ENCODE results near the gene EFEMP1.

The EFEMP1 gene

GRCh38 chr2:55888936-55889335, 34.6 kb downstream of the EFEMP1 start:
- Histone ChIP-seq H3K4me1 (ENCODE audit: control insufficient read depth in 1 of 2, insufficient read depth in 1 of 2, low read depth in 1 of 2, low read length in 1 of 2) (no peaks in the 10 kb centered on the region), H3K9me3 (no peaks in the 10 kb centered on the region), H3K27me3 (no peaks in the 10 kb centered on the region), H3K27ac (no peak overlapping the region), H3K36me3 (no peaks in the 10 kb centered on the region), H3K4me3 (ENCODE audit: low read depth in 1 of 2, low read length in 1 of 2) (no peak overlapping the region)
- TF ChIP-seq CTCF (IDR thresholded peaks at IDR 0.05): no peak

GRCh38 chr2:55887901-55888624, 35.5 kb downstream of the EFEMP1 start:
- Histone ChIP-seq H3K36me3 (no peaks in the 10 kb centered on the region), H3K9me3 (no peaks in the 10 kb centered on the region), H3K4me1 (ENCODE audit: control insufficient read depth in 1 of 2, insufficient read depth in 1 of 2, low read depth in 1 of 2, low read length in 1 of 2) (no peaks in the 10 kb centered on the region), H3K4me3 (ENCODE audit: low read depth in 1 of 2, low read length in 1 of 2) (no peak overlapping the region), H3K27ac (no peak overlapping the region), H3K27me3 (no peaks in the 10 kb centered on the region)
- TF ChIP-seq CTCF (IDR thresholded peaks at IDR 0.05): no peak

GRCh38 chr2:55887351-55887750, 36.2 kb downstream of the EFEMP1 start:
- H3K27ac ChIP-seq: no peak overlapping the region
- no peaks in the 10 kb centered on the region for H3K9me3 ChIP-seq
- H3K4me3 ChIP-seq (ENCODE audit: low read depth in 1 of 2, low read length in 1 of 2): no peak overlapping the region
- no peaks in the 10 kb centered on the region for H3K36me3 ChIP-seq
- no peaks in the 10 kb centered on the region for H3K4me1 ChIP-seq (ENCODE audit: control insufficient read depth in 1 of 2, insufficient read depth in 1 of 2, low read depth in 1 of 2, low read length in 1 of 2)
- TF ChIP-seq CTCF (IDR thresholded peaks at IDR 0.05): no peak
- no peaks in the 10 kb centered on the region for H3K27me3 ChIP-seq

- H3K27ac ChIP-seq: no peak overlapping the region
- H3K9me3 ChIP-seq: no peaks in the 10 kb centered on the region
- no peaks in the 10 kb centered on the region for H3K36me3 ChIP-seq
- H3K27me3 ChIP-seq: no peaks in the 10 kb centered on the region
- TF ChIP-seq CTCF (IDR thresholded peaks at IDR 0.05): no peak
- H3K4me3 ChIP-seq (ENCODE audit: low read depth in 1 of 2, low read length in 1 of 2): no peak overlapping the region
- H3K4me1 ChIP-seq (ENCODE audit: control insufficient read depth in 1 of 2, insufficient read depth in 1 of 2, low read depth in 1 of 2, low read length in 1 of 2): no peaks in the 10 kb centered on the region
Observed at GRCh38 chr2:55885944-55886281, 37.7 kb downstream of the EFEMP1 start.

GRCh38 chr2:55885127-55885943, 38.2 kb downstream of the EFEMP1 start:
- no peaks in the 10 kb centered on the region for H3K27me3 ChIP-seq
- no peaks in the 10 kb centered on the region for H3K4me1 ChIP-seq (ENCODE audit: control insufficient read depth in 1 of 2, insufficient read depth in 1 of 2, low read depth in 1 of 2, low read length in 1 of 2)
- H3K9me3 ChIP-seq: no peaks in the 10 kb centered on the region
- H3K27ac ChIP-seq: no peak overlapping the region
- no peak overlapping the region for H3K4me3 ChIP-seq (ENCODE audit: low read depth in 1 of 2, low read length in 1 of 2)
- no peak for TF ChIP-seq CTCF (IDR thresholded peaks at IDR 0.05)
- no peaks in the 10 kb centered on the region for H3K36me3 ChIP-seq
